ENCODE measurements around the gene MPHOSPH10.
"Not testable (repeated sequence)": the region's sequence is repeated elsewhere in the genome, so short reads cannot be mapped to it uniquely, and the experiment has no call there.

The MPHOSPH10 gene

GRCh38 chr2:71181316-71181715 is 50.9 kb downstream of the MPHOSPH10 start:
- H3K4me3 ChIP-seq (ENCODE audit: low read depth, low read length): no peak overlapping the region
- no peak for DNase-seq (ENCODE audit: low read depth)
- no peak for TF ChIP-seq CTCF (IDR thresholded peaks at IDR 0.05; ENCODE audit: low read depth, low read length, missing control alignments)

GRCh38 chr2:71183306-71184115 is 53.1 kb downstream of the MPHOSPH10 start:
- not testable (repeated sequence) for DNase-seq (ENCODE audit: low read depth); H3K4me3 ChIP-seq (ENCODE audit: low read depth, low read length)

GRCh38 chr2:71186973-71187372 is 56.5 kb downstream of the MPHOSPH10 start:
- no peak for DNase-seq (ENCODE audit: low read depth)
- no peak overlapping the region for H3K4me3 ChIP-seq (ENCODE audit: low read depth, low read length)
- TF ChIP-seq CTCF (IDR thresholded peaks at IDR 0.05; ENCODE audit: low read depth, low read length, missing control alignments): no peak

GRCh38 chr2:71187589-71187988 is 57.2 kb downstream of the MPHOSPH10 start:
- H3K4me3 ChIP-seq (ENCODE audit: low read depth, low read length): no peak overlapping the region
- TF ChIP-seq CTCF (IDR thresholded peaks at IDR 0.05; ENCODE audit: low read depth, low read length, missing control alignments): no peak
- DNase-seq (ENCODE audit: low read depth): no peak

- H3K4me3 ChIP-seq (ENCODE audit: low read depth, low read length): no peak overlapping the region
- no peak for TF ChIP-seq CTCF (IDR thresholded peaks at IDR 0.05; ENCODE audit: low read depth, low read length, missing control alignments)
- no peak for DNase-seq (ENCODE audit: low read depth)
Observed at GRCh38 chr2:71190656-71191569, 60.5 kb downstream of the MPHOSPH10 start.

GRCh38 chr2:71191570-71191943 is 61.1 kb downstream of the MPHOSPH10 start:
- H3K4me3 ChIP-seq (ENCODE audit: low read depth, low read length): no peak overlapping the region
- DNase-seq (ENCODE audit: low read depth): no peak
- no peak for TF ChIP-seq CTCF (IDR thresholded peaks at IDR 0.05; ENCODE audit: low read depth, low read length, missing control alignments)
